HG02840 (cell line): ENCODE data around the gene RAB20.
"Not testable (repeated sequence)": the region's sequence is repeated elsewhere in the genome, so short reads cannot be mapped to it uniquely, and the experiment has no call there.

Experiments used
- ATAC-seq: cut with Tn5 transposase; IDR thresholded peaks from one replicate; pipeline ENCODE4 v1.9.1; 2021; ENCODE audit warnings: mild to moderate bottlenecking, moderate library complexity, moderate number of reproducible peaks; ENCODE audit not compliant: unreplicated experiment, low FRiP score

Gene RAB20, protein sequence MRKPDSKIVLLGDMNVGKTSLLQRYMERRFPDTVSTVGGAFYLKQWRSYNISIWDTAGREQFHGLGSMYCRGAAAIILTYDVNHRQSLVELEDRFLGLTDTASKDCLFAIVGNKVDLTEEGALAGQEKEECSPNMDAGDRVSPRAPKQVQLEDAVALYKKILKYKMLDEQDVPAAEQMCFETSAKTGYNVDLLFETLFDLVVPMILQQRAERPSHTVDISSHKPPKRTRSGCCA

DNA sequence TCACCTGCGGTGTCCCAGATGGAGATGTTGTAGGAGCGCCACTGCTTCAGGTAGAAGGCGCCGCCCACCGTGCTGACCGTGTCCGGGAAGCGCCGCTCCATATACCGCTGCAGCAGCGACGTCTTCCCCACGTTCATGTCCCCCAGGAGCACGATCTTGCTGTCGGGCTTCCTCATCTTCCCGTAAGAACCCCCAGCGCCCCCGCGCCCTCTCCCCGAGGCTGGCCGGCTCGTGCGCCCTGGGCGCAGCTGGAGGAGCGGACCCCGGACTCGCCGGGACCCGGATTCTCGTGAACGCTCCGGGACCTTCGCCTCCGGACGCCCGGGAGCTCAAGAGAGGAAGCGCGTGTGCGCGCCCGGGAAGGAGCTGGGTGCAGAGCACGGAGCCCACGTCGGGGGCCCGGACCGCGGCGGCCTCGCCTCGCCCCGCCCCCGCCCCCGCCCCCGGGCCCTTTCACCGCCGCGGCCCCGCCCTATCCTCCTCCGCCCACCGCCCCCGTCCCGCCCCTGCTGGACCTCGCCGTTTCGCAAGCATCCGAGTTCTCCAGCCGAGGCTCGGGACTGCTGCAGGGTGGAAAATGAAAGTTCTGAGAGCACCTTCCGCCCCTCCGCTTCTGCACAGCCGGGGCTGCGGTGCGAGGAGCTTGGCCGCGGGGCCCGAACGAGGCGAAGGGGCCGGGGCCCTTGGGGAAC lies at the start of gene RAB20:
Gene RAB20, minus strand, starts transcription at position 379 of the 692 bp plus-strand sequence. Its CDS starts 203 bp downstream, at position 176.
- peak; percentile 73 for ATAC-seq

DNA sequence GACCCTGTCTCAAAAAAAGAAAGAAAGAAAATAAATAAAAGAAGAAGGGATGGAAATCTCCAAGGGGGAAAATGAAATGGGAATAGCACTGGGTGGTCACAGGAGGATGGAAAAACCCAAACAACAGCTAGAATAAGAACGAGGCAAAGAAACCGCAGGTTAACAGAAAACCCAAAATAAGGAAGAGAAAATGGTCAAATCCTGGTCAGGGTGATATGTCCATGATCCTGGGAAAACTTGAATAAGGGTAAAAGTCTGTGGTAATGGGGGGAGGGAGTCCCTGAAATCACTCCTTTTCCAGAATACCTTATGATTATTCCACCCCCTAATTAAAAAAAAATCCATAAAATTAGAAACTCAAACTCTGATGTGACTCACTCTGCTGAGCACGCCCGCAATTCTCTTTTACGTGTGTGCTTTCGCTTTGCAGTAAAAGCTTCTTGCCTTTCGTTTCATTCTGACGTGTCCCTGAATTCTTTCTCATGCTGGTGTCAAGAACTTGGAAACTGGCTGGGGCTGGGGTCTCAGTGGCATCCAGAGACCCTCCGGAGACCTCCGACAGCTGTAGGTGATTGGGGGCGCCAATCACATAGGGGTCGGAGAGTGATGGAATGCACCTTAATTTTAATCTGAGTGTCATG lies 49.6 kb upstream of the RAB20 start:
- ATAC-seq = no peak

DNA sequence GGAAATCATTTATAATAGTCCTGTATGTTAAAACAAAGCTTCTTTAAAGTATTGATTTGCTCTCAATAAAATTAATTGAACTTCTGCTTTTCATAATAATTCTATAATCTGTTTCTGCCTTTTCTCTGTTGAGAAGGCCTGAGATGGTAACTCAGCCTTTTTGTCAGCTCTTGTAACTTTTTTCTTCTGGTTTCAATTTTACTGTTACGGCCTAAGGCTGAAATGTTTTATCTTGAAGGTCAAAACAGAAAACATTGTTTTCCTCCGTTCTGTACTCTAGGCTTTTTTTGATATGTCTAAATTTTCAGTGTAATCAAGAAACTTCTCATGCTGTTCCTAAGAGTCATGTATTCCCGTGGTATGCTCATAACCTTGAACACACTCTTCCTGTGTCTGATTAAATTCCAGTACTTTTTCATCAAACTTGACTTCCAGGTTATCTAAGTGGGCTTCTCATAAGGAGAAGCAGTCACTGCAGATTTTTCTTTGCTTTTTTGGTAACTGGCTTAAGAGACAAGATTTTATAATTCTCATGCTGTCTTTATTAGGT lies 46.2 kb upstream of the RAB20 start:
- ATAC-seq = no peak

DNA sequence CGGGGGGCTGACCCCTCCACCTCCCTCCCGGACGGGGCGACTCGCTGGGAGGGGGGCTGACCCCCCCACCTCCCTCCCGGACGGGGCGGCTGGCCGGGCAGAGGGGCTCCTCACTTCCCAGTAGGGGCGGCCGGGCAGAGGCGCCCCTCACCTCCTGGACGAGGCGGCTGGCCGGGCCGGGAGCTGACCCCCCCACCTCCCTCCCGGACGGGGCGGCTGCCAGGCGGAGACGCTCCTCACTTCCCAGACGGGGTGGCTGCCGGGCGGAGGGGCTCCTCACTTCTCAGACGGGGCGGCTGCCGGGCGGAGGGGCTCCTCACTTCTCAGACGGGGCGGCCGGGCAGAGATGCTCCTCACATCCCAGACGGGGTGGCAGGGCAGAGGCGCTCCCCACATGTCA lies 44.8 kb upstream of the RAB20 start:
- ATAC-seq = not testable (repeated sequence)

DNA sequence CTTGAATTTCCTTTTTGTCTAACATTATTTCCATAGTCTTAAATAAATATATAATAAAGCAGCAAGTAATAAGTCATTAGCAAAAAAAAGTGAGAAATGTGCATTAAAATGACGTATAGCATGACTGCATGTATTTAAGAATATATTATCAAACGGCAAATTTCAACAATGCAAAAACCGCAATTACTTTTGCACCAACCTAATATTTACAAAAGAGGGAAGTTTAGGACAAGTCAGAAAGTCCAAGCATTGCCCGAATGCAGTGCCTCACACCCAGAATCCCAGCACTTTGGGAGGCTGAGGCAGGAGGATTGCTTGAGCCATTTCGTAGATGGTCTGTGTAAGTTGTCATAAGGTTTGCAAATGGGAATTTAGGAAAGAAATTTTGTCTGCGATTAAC lies 43.6 kb upstream of the RAB20 start:
- no peak for ATAC-seq

DNA sequence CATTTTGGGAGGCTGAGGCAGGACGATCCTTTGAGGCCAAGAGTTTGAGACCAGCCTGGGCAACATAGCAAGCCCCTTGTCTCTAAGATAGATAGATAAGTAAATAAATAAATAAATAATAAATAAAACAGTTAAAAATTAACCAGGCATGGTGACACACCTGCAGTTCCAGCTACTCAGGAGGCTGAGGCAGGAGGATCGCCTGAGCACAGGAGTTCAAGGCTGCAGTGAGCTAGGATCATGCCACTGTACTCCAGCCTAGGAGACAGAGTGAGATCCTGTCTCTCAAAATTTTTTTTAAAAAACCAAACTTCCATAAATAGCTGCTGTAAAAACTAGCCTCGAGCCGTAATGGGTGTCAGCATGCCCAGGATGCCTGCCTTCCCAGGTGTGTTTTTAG lies 39.5 kb upstream of the RAB20 start:
- no peak for ATAC-seq

DNA sequence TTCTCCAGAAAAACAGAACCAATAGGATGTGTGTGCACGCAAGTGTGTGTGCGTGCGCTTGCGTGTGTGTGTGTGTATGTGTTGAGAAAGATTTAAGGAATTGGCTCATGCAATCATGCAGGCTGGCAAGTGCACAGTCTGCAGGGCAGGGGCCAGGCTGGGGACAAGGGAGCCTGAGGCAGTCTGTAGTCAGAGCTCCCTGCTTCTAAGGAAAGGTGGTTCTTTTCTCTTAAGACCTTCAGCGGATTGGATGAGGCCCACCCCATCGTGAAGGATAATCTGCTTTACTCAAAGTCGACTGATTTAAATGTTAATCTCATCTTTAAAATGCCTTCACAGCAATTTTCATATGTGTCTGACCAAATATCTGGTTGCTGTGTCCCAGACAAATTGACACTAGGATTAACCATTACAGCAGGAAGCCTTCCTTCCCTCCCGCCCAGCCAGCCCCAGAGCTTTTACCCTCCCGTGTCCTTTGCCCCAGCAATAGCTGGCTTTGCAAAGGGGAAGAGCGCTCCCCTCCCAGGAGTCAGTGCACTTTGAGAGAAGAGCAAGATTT lies 38.8 kb upstream of the RAB20 start:
- no peak for ATAC-seq

DNA sequence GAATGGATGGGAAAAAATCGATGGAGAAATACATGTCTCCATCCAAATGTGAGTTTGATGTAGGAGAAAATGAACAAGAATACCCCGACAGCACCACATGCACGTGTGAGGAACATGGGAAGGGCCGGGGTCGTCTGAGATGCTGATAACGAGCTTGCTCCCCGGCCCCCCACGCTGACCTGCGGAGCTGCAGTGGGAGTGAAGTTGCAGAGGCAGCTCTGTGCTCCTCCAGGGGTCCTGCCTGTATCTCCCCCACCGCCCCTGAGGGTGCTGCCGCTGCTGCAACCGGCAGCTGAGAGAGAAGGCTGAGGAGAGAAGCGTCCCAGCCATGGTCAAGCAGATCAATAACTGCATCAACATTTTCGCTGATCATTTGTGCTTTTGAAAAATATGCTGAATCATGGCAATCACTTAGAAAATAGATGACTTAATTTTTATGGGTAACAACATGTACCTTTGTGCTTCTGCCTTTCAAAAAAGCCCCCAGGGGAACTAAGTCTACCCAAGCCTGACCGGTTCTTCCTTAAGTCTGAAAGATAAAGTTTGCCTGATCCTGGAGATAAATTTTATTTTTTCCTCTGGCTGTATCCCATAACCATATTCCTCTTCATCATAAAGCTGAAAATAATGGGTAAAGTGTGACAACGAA lies 35.6 kb upstream of the RAB20 start:
- no peak for ATAC-seq

DNA sequence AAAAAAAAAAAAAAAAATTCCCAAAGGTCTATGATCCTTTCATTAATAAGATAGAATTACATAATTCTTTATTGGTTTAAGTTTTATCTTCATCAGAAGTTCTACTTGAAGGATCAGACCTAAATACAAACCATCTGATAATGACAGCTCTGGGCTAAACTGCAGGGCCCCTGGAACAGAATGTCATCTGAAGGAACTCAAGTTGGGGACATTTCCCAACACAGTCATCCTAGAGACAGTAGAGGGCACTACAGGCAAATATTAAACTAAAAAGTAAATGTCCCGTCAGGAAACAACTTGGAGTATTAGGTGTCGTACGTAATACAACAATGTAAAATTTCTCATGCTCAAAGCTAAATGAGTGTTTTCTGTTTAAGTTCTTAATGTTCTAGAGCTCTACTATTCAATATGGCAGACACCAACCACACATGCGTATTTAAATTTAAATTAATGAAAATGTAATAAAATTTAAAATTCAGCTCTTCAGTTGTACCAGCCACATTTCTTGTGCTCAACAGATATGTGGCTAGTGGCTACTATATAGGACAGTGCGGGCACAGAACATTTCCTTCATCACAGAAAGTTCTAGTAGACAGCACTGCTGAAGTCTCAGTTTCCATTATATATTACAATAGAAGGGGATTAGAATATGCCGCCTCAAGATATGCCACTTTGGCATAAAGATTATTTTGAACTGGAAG lies 32.1 kb upstream of the RAB20 start:
- no peak for ATAC-seq

DNA sequence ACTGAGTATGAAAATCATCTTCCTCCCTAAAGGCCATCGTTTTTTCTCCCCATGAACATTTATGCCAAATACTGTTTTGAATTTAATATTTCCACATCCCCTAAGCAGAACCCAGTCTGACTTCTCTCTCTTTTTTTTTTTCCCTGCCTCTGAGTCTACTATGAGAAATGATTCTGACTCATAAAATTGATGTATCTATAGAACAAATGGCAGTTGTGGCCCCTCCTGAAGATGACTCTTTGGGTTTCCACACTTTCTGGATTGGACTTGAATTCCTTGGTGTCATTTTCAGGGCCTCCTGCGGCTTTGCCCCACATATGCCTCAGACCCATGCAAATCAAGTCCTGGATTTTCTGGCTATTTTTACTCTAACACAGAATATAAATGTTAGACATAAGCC lies 31.1 kb upstream of the RAB20 start:
- no peak for ATAC-seq

DNA sequence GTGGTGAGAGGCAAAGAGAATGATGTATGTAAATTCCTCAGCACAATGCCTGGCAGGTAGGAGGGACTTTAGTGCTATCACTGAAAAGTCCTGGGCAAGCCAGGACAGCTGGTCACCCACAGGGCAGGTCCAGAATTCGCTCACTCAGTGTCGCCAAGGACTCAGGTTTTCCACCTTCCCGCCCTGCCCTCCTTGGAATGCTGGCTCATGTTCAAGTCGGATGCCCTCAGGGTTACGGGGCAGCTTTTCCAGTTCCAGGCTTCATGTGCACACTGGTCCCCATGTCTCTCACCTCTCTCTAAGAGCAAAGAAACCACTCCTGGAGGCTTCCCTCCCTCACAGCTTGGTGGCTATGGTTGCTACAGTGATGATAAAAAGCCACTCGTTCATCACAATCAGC lies 29.1 kb upstream of the RAB20 start:
- ATAC-seq = no peak

DNA sequence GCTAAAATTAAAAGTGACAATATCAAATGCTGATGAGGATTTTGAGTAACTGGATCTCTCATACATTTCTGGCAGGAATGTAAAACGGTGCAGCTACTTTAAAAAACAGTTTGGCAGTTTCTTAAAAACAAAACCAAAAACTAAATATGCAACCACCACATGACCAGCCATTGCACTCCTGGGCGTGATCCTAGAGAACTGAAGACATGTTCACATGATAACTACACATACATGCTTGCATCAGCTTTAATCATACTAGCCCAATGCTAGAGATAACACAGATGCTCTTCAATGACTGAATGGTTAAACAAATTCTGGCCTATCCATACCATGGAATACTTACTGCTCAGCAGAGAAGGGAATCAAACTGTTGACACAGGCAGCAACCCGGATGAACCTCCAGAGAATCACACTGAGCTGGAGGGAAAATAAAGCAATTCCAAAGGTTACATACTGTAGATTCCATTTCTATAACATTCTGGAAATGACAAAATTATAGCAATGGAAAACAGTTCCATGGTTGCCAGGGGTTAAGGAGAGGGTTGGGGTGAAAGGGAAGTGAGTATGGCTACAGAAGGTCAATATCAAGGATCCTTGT lies 28.4 kb upstream of the RAB20 start:
- no peak for ATAC-seq

DNA sequence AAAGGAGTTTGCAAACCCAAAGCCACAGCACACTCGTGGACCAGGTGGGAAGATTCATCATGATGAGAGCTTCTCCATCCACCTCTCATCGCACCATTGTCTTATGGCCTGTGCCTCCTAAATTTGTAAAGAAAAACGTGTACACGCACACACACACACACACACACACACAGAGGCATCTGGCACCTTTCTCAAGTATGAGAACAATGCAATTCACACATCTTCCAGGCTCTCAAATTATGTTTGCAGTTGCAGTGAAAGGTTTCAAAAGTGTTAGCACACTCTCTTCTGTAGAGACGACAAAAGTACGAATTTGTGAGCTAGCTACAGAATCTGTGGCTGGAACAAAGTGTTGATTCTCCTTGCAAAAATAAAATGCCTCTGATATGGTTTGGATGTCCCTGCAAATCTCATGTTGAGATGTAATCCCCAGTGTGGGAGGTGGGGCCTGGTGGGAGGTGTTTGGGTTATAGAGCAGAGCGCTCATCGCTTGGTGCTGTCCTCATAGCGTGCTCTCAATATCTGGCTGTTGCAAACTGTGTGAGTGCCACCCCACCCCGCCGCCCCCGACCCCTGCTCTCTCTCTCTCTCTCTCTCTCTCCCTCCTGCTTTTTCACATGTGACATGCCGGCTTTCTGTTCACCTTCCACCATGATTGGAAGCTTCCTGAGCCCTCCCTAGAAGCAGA lies 21.8 kb upstream of the RAB20 start:
- ATAC-seq = no peak

DNA sequence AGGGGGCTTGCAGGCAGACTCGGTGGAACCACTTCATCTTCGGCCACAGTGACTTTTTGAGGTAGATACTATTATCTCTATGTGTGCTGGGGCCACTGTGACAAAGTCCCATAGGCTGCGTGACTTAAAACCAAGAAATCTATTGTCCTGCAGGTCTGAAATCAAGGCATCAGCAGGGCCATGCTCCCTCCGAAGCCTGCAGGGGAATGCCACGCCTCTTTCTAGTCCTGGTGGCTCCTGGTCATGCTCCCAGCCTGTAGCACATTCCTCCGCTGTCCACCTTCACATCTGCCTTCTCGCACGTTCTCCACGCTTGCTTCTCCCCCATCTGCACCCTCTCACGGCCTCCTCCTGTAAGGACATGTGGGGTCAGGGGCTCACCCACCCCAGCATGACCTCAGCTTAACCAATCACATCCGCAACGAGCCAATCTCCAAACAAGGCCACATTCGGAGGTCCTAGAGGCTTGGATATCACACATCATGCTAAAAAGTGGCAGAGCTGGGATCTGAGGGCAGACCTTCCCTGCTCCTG lies 21.0 kb upstream of the RAB20 start:
- no peak for ATAC-seq

DNA sequence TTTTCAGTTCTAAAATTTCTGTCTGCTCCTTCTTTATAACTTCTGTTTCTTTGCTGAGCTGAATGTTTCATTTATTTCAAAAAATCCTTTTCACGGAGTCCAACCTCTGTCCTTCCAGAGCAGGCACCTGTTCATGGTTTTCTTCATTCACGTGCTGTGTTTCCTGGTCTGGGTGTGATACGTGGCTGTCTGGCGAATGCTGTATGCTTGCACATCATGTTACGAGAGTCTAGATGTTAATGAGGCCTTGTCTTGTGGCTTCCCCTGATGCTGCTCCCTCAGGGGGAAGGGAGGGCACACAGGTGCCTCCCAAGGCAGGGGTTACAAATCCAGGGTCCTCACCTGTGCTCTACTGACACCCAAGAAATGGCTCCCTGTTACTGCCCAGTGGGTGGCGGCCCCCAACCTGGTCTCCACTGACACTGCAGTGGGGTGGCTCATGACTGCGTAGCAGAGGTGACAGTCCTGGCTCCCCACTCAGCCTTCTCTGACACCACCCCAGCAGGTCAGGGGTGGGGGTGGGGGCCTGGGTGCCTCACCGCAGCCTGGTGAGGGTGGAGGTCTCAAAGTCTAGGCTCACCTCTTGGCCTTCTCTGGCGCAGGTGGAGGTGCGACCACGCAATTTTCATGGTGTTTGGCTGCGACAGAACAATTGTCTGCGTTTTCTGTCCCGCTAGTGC lies 20.1 kb upstream of the RAB20 start:
- no peak for ATAC-seq

DNA sequence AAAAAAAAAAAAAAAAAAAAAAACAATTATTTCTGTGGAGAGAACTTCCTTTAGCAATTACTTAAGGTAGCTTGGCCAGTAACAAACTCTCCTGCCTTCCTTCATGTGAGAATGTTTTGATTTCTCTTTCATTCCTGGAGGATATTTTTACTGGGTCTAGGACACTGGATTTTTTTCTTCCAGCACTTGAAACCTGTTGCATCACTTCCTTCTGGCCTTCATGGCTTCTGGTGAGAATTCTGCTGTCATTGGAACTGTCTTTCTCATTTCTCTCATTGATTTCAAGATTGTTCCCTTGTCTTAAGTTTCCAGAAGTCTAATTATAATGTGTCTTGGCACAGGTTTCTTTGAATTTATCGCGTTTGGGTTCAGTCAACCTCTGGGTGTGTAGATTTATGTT lies 19.3 kb upstream of the RAB20 start:
- no peak for ATAC-seq

DNA sequence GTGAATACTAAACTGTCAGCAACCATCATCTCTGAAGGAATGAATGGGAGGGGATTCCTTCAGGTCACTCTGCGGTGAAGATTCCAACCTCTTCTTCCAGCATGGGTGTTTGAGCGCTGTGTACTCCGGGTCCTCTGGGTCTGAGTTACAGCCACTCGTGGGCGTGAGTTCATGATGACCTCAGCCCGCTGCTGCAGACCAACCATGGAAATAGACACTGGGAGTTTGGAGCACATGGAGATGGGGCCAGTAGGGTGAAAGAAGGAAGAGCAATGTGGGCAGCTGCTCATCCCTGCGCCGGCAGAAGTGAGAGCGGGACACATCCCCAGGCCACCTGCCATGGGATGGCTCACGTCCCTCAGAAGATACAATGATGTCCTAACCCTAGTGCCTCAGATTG lies 16.8 kb upstream of the RAB20 start:
- ATAC-seq = no peak

DNA sequence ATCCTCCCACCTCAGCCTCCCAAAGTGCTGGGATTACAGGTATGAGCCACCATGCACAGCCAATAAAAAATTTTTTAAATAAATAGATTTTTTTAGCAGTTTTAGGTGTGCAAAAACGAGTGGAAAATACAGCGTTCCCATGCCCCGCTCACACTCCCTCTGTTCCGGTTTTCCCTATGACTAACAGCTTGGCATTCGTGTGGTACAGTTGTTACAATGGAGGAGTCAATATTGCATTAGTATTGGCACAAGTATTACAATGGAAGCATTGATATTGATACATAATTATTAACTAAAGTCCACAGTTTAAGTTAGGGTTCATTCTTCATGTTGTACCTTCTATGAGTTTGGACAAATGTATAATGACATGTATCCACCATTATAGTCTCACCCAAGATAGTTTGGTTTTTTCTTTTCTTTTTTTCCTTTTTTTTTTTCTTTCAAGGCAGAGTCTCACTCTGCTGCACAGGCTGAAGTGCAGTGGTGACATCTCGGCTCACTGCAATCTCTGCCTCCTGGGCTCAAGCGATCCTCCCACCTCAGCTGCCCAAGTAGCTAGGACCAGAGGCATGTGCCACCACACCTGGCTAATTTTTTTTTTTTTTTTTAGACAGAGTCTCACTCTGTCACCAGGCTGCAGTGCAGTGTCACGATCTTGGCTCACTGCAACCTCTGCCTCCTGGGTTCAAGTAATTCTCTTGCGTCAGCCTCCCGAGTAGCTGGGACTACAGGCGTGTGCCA lies 15.4 kb upstream of the RAB20 start:
- no peak for ATAC-seq
